GM21737 (cell line): ENCODE measurements around the gene ARPC3.
"Not testable (repeated sequence)": the region's sequence is repeated elsewhere in the genome, so short reads cannot be mapped to it uniquely, and the experiment has no call there.

Experiments
- ATAC-seq: cut with Tn5 transposase; IDR thresholded peaks from one replicate; pipeline ENCODE4 v1.9.1; 2021; ENCODE audit warnings: mild to moderate bottlenecking, moderate library complexity; ENCODE audit not compliant: unreplicated experiment

ARPC3 gene

GRCh38 chr12:110449799-110450497, at the start of gene ARPC3:
Gene ARPC3 (minus strand): TSS chr12:110450337. CDS start chr12:110450260, 77 bp downstream.
- peak; percentile 94 for ATAC-seq

GRCh38 chr12:110498984-110499706, 49.0 kb upstream of the ARPC3 start:
- ATAC-seq, result no peak

GRCh38 chr12:110475426-110475825, 25.3 kb upstream of the ARPC3 start:
- no peak for ATAC-seq

GRCh38 chr12:110468214-110469048, 18.3 kb upstream of the ARPC3 start, which contains the start of the genes FAM216A and GPN3:
Gene FAM216A (plus strand): TSS chr12:110468845. CDS start chr12:110468876, 31 bp downstream.
Gene GPN3 (minus strand): TSS chr12:110468257. CDS start chr12:110468203, 54 bp downstream.
- ATAC-seq, result peak; percentile 70

- ATAC-seq, result no peak
Measured at GRCh38 chr12:110467847-110468213, 17.7 kb upstream of the ARPC3 start.

- no peak for ATAC-seq
Measured at GRCh38 chr12:110466791-110467190, 16.7 kb upstream of the ARPC3 start.

GRCh38 chr12:110465765-110466164, 15.6 kb upstream of the ARPC3 start:
- ATAC-seq, result not testable (repeated sequence)

- ATAC-seq, result no peak
Measured at GRCh38 chr12:110465024-110465423, 14.9 kb upstream of the ARPC3 start.

- ATAC-seq, result not testable (repeated sequence)
Measured at GRCh38 chr12:110461189-110461588, 11.1 kb upstream of the ARPC3 start.

GRCh38 chr12:110458756-110459155, 8.6 kb upstream of the ARPC3 start:
- ATAC-seq, result no peak

- no peak for ATAC-seq
Measured at GRCh38 chr12:110453569-110454296, 3.6 kb upstream of the ARPC3 start.

- ATAC-seq, result no peak
Measured at GRCh38 chr12:110451263-110451662, 1.1 kb upstream of the ARPC3 start.

GRCh38 chr12:110444455-110444854, 5.7 kb downstream of the ARPC3 start:
- ATAC-seq, result no peak

GRCh38 chr12:110436231-110436630, 13.9 kb downstream of the ARPC3 start:
- no peak for ATAC-seq

GRCh38 chr12:110431957-110432587, 18.1 kb downstream of the ARPC3 start:
- no peak for ATAC-seq

GRCh38 chr12:110429676-110430075, 20.5 kb downstream of the ARPC3 start:
- not testable (repeated sequence) for ATAC-seq

GRCh38 chr12:110426406-110426805, 23.7 kb downstream of the ARPC3 start:
- ATAC-seq, result no peak

- no peak for ATAC-seq
Measured at GRCh38 chr12:110424237-110424636, 25.9 kb downstream of the ARPC3 start.

GRCh38 chr12:110421701-110422100, 28.4 kb downstream of the ARPC3 start:
- no peak for ATAC-seq

- ATAC-seq, result no peak
Measured at GRCh38 chr12:110421159-110421661, 28.9 kb downstream of the ARPC3 start.
